Panc1 (cell line): Measurements from ENCODE around the gene PRR5L. TPM values are rescaled to one million over a fixed set of nuclear protein-coding genes. Genes with fewer than 3 reads are reported as not detected.

Source experiments
- ATAC-seq: fragments of 200-7000 bp; cut with Tn5 transposase; 2 replicates; pipeline ENCODE4 v1.9.1; 2020; ENCODE audit warnings: mild to moderate bottlenecking, moderate library complexity
- BruUV-seq: library from RNA; stranded (reverse); fragments of 400-500 nt; replicated peaks from 2 replicates; lab custom pipeline; 2021; lab: Mats Ljungman, UMichigan
- CTCF ChIA-PET: fragments of 300-600 bp; sonication (Branson Sonifier 250); formaldehyde crosslinking; loops from one replicate; lab custom pipeline; 2022; ENCODE audit warnings: antibody characterized with exemption; lab: Charles Lee
- POLR2A ChIA-PET: fragments of 300-600 bp; sonication (Branson Sonifier 250); formaldehyde crosslinking; loops from one replicate; lab custom pipeline; 2022; ENCODE audit warnings: antibody characterized with exemption; lab: Charles Lee
- DNase-seq: peaks from one replicate; pipeline ENCODE4 v3.0.0-alpha.2; 2010; ENCODE audit warnings: low read depth, low spot score
- H3K27ac ChIP-seq: 2 replicates; pipeline ENCODE4 v1.5.1; 2011; ENCODE audit warnings: mild to moderate bottlenecking, low read length, inconsistent platforms
- H3K27me3 ChIP-seq: fragments of 200-500 bp; sonication (Bioruptor generic); 2 replicates; pipeline ENCODE4 v1.6.0; 2014; ENCODE audit warnings: low read length, inconsistent platforms; ENCODE audit not compliant: control insufficient read depth, insufficient read depth
- H3K36me3 ChIP-seq: fragments of 200-500 bp; sonication (Bioruptor generic); 2 replicates; pipeline ENCODE4 v1.5.1; 2014; ENCODE audit warnings: inconsistent platforms, mild to moderate bottlenecking, low read length, moderate library complexity; ENCODE audit not compliant: control insufficient read depth, insufficient read depth
- H3K4me1 ChIP-seq: 2 replicates; pipeline ENCODE4 v1.5.1; 2011; ENCODE audit warnings: inconsistent platforms, mild to moderate bottlenecking, low read length, moderate library complexity; ENCODE audit not compliant: control insufficient read depth, insufficient read depth
- H3K4me3 ChIP-seq, 2 experiments: 2 replicates each; pipeline ENCODE4 v1.5.1; 2011 to 2012; ENCODE audit warnings: low read depth in 2 of 2, low read length in 2 of 2, mild to moderate bottlenecking in 2 of 2, inconsistent platforms in 1 of 2, moderate library complexity in 1 of 2
- H3K9me3 ChIP-seq: fragments of 200-500 bp; sonication (Bioruptor generic); 2 replicates; pipeline ENCODE4 v1.5.1; 2014; ENCODE audit warnings: low read depth, mild to moderate bottlenecking, inconsistent platforms, low read length, moderate library complexity; ENCODE audit not compliant: control insufficient read depth, insufficient read depth
- CTCF ChIP-seq: fragments of 450-650 bp; IDR thresholded peaks from 2 replicates; pipeline ENCODE4 v1.5.1; 2017; ENCODE audit warnings: mild to moderate bottlenecking
- POLR2AphosphoS5 ChIP-seq: IDR thresholded peaks from 2 replicates; pipeline ENCODE4 v1.6.1; 2012; ENCODE audit warnings: mild to moderate bottlenecking, low read depth, low read length, moderate library complexity
- REST ChIP-seq, 2 experiments: IDR thresholded peaks; 2 replicates each; pipeline ENCODE4 v1.6.1; 2011 to 2012; ENCODE audit warnings: low read depth in 2 of 2, control low read depth in 1 of 2, low read length in 1 of 2, mild to moderate bottlenecking in 1 of 2, moderate library complexity in 1 of 2; ENCODE audit not compliant: insufficient read depth in 1 of 2
- SIN3A ChIP-seq: IDR thresholded peaks from 2 replicates; pipeline ENCODE4 v1.6.1; 2012; ENCODE audit warnings: low read depth, mild to moderate bottlenecking, low read length, moderate library complexity, borderline replicate concordance; ENCODE audit not compliant: insufficient read depth
- TCF7L2 ChIP-seq: IDR thresholded peaks from 2 replicates; pipeline ENCODE4 v1.6.1; 2011; ENCODE audit warnings: mild to moderate bottlenecking, low read depth, low read length, inconsistent platforms
- in situ Hi-C: cut with HindIII; loops from 2 replicates; pipeline ENCODE4 v1.10.0; 2016; ENCODE audit warnings: low sequenced_read_pairs, low pct_unique_long_range_greater_than_20kb
- intact Hi-C: fragments of 100-400 bp; cut with micrococcal nuclease; formaldehyde crosslinking; loops from one replicate; pipeline ENCODE4 v1.10.0; 2022; ENCODE audit not compliant: unreplicated experiment
- total RNA-seq: library from RNA; stranded (reverse); gene quantifications from one replicate; pipeline ENCODE4 v1.2.1, GENCODE V29; 2021; ENCODE audit not compliant: unreplicated experiment

Gene PRR5L
- total RNA-seq, 1 experiment from 2014 or later = 0.36 TPM

GRCh38 chr11:36404831-36405230 lies 108.7 kb downstream of the PRR5L start:
- Histone ChIP-seq H3K4me1 (no peaks in the 10 kb centered on the region), H3K4me3 (no peak overlapping the region), H3K36me3 (no peaks in the 10 kb centered on the region), H3K9me3 (no peaks in the 10 kb centered on the region), H3K27me3 (peaks cover 4% of the 10 kb centered on the region), H3K27ac (no peak overlapping the region)
- DNase-seq = no peak
- TF ChIP-seq POLR2AphosphoS5 (no peak), CTCF (no peak), REST (IDR thresholded peaks at IDR 0.05; ENCODE audit: insufficient read depth in 1 of 2, low read depth in 2 of 2, low read length in 1 of 2) (no peak), SIN3A (no peak), TCF7L2 (no peak)
- intact Hi-C loops (no loop called here), in situ Hi-C loops (no loop called here)
- POLR2A ChIA-PET = no interaction called here
- BruUV-seq = no TSS peak
- CTCF ChIA-PET = no interaction called here
- ATAC-seq = no peak

DNA sequence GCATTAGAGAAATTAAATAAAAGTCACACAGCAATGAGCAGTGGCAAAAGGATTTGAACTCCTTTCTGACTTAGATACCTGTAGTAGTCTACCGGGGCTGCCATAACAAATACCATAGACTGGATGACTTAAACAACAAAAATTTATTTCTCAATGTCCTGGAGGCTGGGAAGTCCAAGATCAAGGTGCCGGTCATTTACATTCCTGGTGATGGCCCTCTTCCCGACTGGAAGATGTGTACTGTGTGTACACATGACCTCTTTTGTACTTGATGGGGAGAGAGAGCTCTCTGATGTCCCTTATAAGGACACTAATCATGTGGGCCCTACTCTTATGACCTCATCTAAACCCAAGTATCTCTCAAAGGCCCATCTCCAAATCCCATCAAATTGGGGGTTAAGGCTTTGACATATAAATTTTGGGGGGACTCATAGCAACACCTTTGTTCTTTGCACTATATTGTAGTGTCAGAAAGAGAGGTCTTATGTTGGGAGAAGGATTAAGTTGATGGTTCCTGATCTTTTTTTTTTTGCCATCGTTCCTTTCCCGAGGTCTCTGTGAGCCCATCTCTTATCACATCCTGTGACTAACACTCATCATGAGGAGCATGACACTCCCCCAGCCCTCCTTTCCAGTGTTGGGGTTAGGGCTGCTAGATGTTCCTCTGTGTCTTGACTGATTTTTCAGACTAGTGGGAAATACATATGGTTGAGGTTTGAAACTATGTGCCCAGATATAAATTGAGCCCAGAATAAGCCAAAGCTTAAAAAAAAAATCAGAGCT lies 109.7 kb downstream of the PRR5L start:
- TF ChIP-seq CTCF = no peak
- no peak for TF ChIP-seq REST (IDR thresholded peaks at IDR 0.05; ENCODE audit: insufficient read depth in 1 of 2, low read depth in 2 of 2, low read length in 1 of 2)
- TF ChIP-seq SIN3A = no peak
- TF ChIP-seq POLR2AphosphoS5 = no peak
- TF ChIP-seq TCF7L2 = no peak
- Histone ChIP-seq H3K36me3 (no peaks in the 10 kb centered on the region), H3K9me3 (no peaks in the 10 kb centered on the region), H3K27ac (no peak overlapping the region), H3K4me3 (no peak overlapping the region), H3K27me3 (peaks cover 4% of the 10 kb centered on the region), H3K4me1 (no peaks in the 10 kb centered on the region)
- DNase-seq = no peak
- CTCF ChIA-PET = no interaction called here
- ATAC-seq = no peak
- in situ Hi-C loops (no loop called here), intact Hi-C loops (no loop called here)
- POLR2A ChIA-PET = no interaction called here
- no TSS peak for BruUV-seq
